ENCODE data around the gene SEPTIN7. TPM values are rescaled to one million over a fixed set of nuclear protein-coding genes. Genes with fewer than 3 reads are reported as not detected.
A peak's percentile ranks its signal among the peaks of the same experiment; 100 is the strongest.

The SEPTIN7 gene
- total and polyA plus RNA-seq, 2 of the 13 experiments (the other 11 are each of a cell fraction or from before 2014, with no cell fraction given): 103 to 129 TPM

GRCh38 chr7:35839860-35840854 is 39.3 kb downstream of the SEPTIN7 start:
- intact Hi-C loops (cut with micrococcal nuclease; ENCODE audit: unreplicated experiment): no loop called here
- no peak overlapping the region for H3K9ac ChIP-seq (ENCODE audit: insufficient read depth, low read depth, low read length)

More at GRCh38 chr7:35839860-35840854, 39.3 kb downstream of the SEPTIN7 start:
- no TSS peak for BruUV-seq (replicated peaks)
- Histone ChIP-seq H3K9me3 (ENCODE audit: low read length) (no peaks in the 10 kb centered on the region), H2AFZ (ENCODE audit: low read length) (no peak overlapping the region), H3K4me1 (ENCODE audit: insufficient read depth, low read length) (peaks cover 12% of the 10 kb centered on the region), H4K20me1 (ENCODE audit: insufficient read depth, low read length) (no peaks in the 10 kb centered on the region; the same call in 1 of the 2 replicates), H3K4me3 (replicated peaks in 1 of 3; ENCODE audit: insufficient read depth in 1 of 3, low read depth in 2 of 3, low read length in 3 of 3) (no peak overlapping the region), H3K27ac (ENCODE audit: extremely low read length, insufficient read depth, low read length) (no peak overlapping the region), H3K36me3 (replicated peaks in 1 of 2; ENCODE audit: control insufficient read depth in 1 of 2, insufficient read depth in 2 of 2, low read length in 2 of 2) (peaks cover 2 to 11% of the 10 kb centered on the region in 2 experiments; a peak in 3 of 5 replicates), H3K79me2 (ENCODE audit: insufficient read depth, low read length) (peaks cover 18% of the 10 kb centered on the region), H3K27me3 (ENCODE audit: control insufficient read depth in 1 of 2, insufficient read depth in 2 of 2, low read length in 2 of 2) (no peaks in the 10 kb centered on the region), H3K4me2 (ENCODE audit: low read depth, low read length) (no peak overlapping the region)
- ChIA-PET CTCF (ENCODE audit: low intra/inter-chr PET ratio, low total read pairs) (no interaction called here), POLR2A (no interaction called here)
- no peak for DNase-seq (ENCODE audit: low spot score)
- no peak for TF ChIP-seq HOXA7 (CRISPR knock-in tag; IDR thresholded peaks at IDR 0.05)
- no peak for TF ChIP-seq TFAP4 (IDR thresholded peaks at IDR 0.05; ENCODE audit: borderline replicate concordance, low read depth)
- TF ChIP-seq SOX6 (IDR thresholded peaks at IDR 0.05): no peak
- TF ChIP-seq SOX6 (CRISPR knock-in tag; IDR thresholded peaks at IDR 0.05): no peak
- TF ChIP-seq MAFG (CRISPR knock-in tag; IDR thresholded peaks at IDR 0.05): no peak
- no peak for TF ChIP-seq TFDP2 (CRISPR knock-in tag; IDR thresholded peaks at IDR 0.05)
- no peak for TF ChIP-seq ZNF574 (CRISPR knock-in tag; IDR thresholded peaks at IDR 0.05)
- no peak for TF ChIP-seq ZNF264 (CRISPR knock-in tag; IDR thresholded peaks at IDR 0.05)
- TF ChIP-seq NR2F1 (CRISPR knock-in tag; IDR thresholded peaks at IDR 0.05): 0 out of 4 replicates have a peak, but pooled peaks of 1 of the 2 experiments have one; percentile 30
- no peak for TF ChIP-seq SMARCC2 (IDR thresholded peaks at IDR 0.05)
- TF ChIP-seq HNRNPK (IDR thresholded peaks at IDR 0.05; ENCODE audit: low read depth, low read length, poor library complexity, severe bottlenecking): peak; percentile 85
- no peak for TF ChIP-seq SMARCE1 (IDR thresholded peaks at IDR 0.05; ENCODE audit: borderline replicate concordance)
- peak; percentile 90 for TF ChIP-seq ZNF121 (CRISPR knock-in tag; IDR thresholded peaks at IDR 0.05)
- ATAC-seq: no peak
- FAIRE-seq: no peak
- in situ Hi-C loops (cut with HindIII; ENCODE audit: extremely low pct_ligation_motif_present, low pct_unique_long_range_greater_than_20kb): no loop called here
- WGBS (ENCODE audit: low lambda C conversion rate): 100% methylated on average over 1 of the region's 1 CpG

Data from HepG2 (cell line).